PFSK-1 (cell line): ENCODE measurements around the gene LRIG3. TPM values are rescaled to one million over a fixed set of nuclear protein-coding genes. Genes with fewer than 3 reads are reported as not detected.

ENCODE experiments used
- FOXP2 ChIP-seq: optimal IDR thresholded peaks from 2 replicates; pipeline ENCODE3; 2011; ENCODE audit warnings: borderline replicate concordance, control low read depth, inconsistent platforms; ENCODE audit not compliant: insufficient read depth; ENCODE audit errors: extremely low read length, extremely low read depth
- POLR2AphosphoS5 ChIP-seq: IDR thresholded peaks from 2 replicates; pipeline ENCODE4 v1.6.1; 2012; ENCODE audit warnings: low read depth, mild to moderate bottlenecking, control low read depth, low read length, moderate library complexity
- REST ChIP-seq, 2 experiments: IDR thresholded peaks; 2 replicates each; pipeline versions ENCODE4 v1.6.1 to v1.8.0; 2011 to 2012; ENCODE audit warnings: low read depth in 2 of 2, low read length in 2 of 2, control low read depth in 1 of 2, inconsistent platforms in 1 of 2, mild to moderate bottlenecking in 1 of 2, moderate library complexity in 1 of 2; ENCODE audit not compliant: insufficient read depth in 1 of 2
- SIN3A ChIP-seq: IDR thresholded peaks from 2 replicates; pipeline ENCODE4 v1.6.1; 2012; ENCODE audit warnings: mild to moderate bottlenecking, low read length, moderate library complexity, borderline replicate concordance; ENCODE audit not compliant: insufficient read depth
- TAF1 ChIP-seq: IDR thresholded peaks from 2 replicates; pipeline ENCODE4 v1.6.1; 2012; ENCODE audit warnings: low read length, control low read depth, borderline replicate concordance; ENCODE audit not compliant: insufficient read depth
- polyA plus RNA-seq: library from polyadenylated mRNA; unstranded; fragments of >200 nt; gene quantifications from one replicate; pipeline ENCODE4 v1.2.1, GENCODE V29; 2012; ENCODE audit warnings: low read depth, missing spikeins; ENCODE audit not compliant: insufficient read length

LRIG3 gene
- polyA plus RNA-seq: 41.4 TPM

- TF ChIP-seq REST (IDR thresholded peaks at IDR 0.05; ENCODE audit: insufficient read depth in 1 of 2, low read depth in 2 of 2, low read length in 2 of 2) (no peak), POLR2AphosphoS5 (peak; percentile 55), FOXP2 (peak; percentile 48), TAF1 (0 out of 2 replicates have a peak, but pooled peaks have one; percentile 62), SIN3A (no peak)
These were observed at the start of gene LRIG3 for GRCh38 chr12:58920102-58920960. TSS of gene LRIG3 (minus strand) at chr12:58920504. CDS start at chr12:58920235, 269 bp downstream.

GRCh38 chr12:58969237-58969636 lies 48.9 kb upstream of the LRIG3 start:
- TF ChIP-seq REST (IDR thresholded peaks at IDR 0.05; ENCODE audit: insufficient read depth in 1 of 2, low read depth in 2 of 2, low read length in 2 of 2): no peak
- no peak for TF ChIP-seq FOXP2
- no peak for TF ChIP-seq TAF1
- TF ChIP-seq POLR2AphosphoS5: no peak
- TF ChIP-seq SIN3A: no peak

GRCh38 chr12:58967561-58967960 lies 47.3 kb upstream of the LRIG3 start:
- TF ChIP-seq REST (IDR thresholded peaks at IDR 0.05; ENCODE audit: insufficient read depth in 1 of 2, low read depth in 2 of 2, low read length in 2 of 2) (no peak), TAF1 (no peak), POLR2AphosphoS5 (no peak), FOXP2 (no peak), SIN3A (no peak)

- TF ChIP-seq POLR2AphosphoS5 (no peak), SIN3A (no peak), FOXP2 (no peak), TAF1 (no peak), REST (IDR thresholded peaks at IDR 0.05; ENCODE audit: insufficient read depth in 1 of 2, low read depth in 2 of 2, low read length in 2 of 2) (no peak)
These were observed 46.6 kb upstream of the LRIG3 start for GRCh38 chr12:58966939-58967338.

- TF ChIP-seq REST (IDR thresholded peaks at IDR 0.05; ENCODE audit: insufficient read depth in 1 of 2, low read depth in 2 of 2, low read length in 2 of 2): no peak
- TF ChIP-seq TAF1: no peak
- TF ChIP-seq SIN3A: no peak
- TF ChIP-seq POLR2AphosphoS5: no peak
- no peak for TF ChIP-seq FOXP2
These were observed 45.3 kb upstream of the LRIG3 start for GRCh38 chr12:58965568-58965967.
